ENCODE measurements around the gene MTCL1. TPM values are rescaled to one million over a fixed set of nuclear protein-coding genes. Genes with fewer than 3 reads are reported as not detected.

MTCL1 gene
- total and polyA plus RNA-seq, 10 donors, result 1.6 to 7.5 (median 3.9) TPM

- H3K27ac ChIP-seq, result no peak overlapping the region
- no peaks in the 10 kb centered on the region for H3K9me3 ChIP-seq
- TF ChIP-seq CTCF (IDR thresholded peaks at IDR 0.05 in 8 of 11, conservative IDR thresholded peaks at IDR 0.05 in 3 of 11), result no peak
- TF ChIP-seq POLR2AphosphoS5 (IDR thresholded peaks at IDR 0.05), result no peak
- no peak for TF ChIP-seq POLR2A (IDR thresholded peaks at IDR 0.05)
- no peaks in the 10 kb centered on the region for H3K27me3 ChIP-seq (replicated peaks in 1 of 7)
- 70 to 89% (median 74%) methylated on average over 3 of the region's 3 CpGs for WGBS, 5 donors
- no peaks in the 10 kb centered on the region for H3K4me1 ChIP-seq
- no peak for DNase-seq
- H3K4me3 ChIP-seq, result no peak overlapping the region
- intact Hi-C loops (cut with DNase I; ENCODE audit: low total_unique reads), result no loop called here
- no peaks in the 10 kb centered on the region for H3K36me3 ChIP-seq
These were observed 121.2 kb downstream of the MTCL1 start for GRCh38 chr18:8826514-8826913.

GRCh38 chr18:8826971-8827370 lies 121.6 kb downstream of the MTCL1 start:
- no peaks in the 10 kb centered on the region for H3K36me3 ChIP-seq
- intact Hi-C loops (cut with DNase I; ENCODE audit: low total_unique reads), result no loop called here
- H3K9me3 ChIP-seq, result no peaks in the 10 kb centered on the region
- 91 to 95% (median 94%) methylated on average over 7 to 12 of the region's 12 CpGs for WGBS, 5 donors
- H3K4me3 ChIP-seq, result no peak overlapping the region
- H3K27ac ChIP-seq, result no peak overlapping the region
- H3K27me3 ChIP-seq (replicated peaks in 1 of 7), result no peaks in the 10 kb centered on the region
- no peak for DNase-seq
- TF ChIP-seq CTCF (IDR thresholded peaks at IDR 0.05 in 8 of 11, conservative IDR thresholded peaks at IDR 0.05 in 3 of 11) (no peak), POLR2A (IDR thresholded peaks at IDR 0.05) (no peak), POLR2AphosphoS5 (IDR thresholded peaks at IDR 0.05) (no peak)
- no peaks in the 10 kb centered on the region for H3K4me1 ChIP-seq

GRCh38 chr18:8828300-8828699 lies 122.9 kb downstream of the MTCL1 start:
- H3K4me1 ChIP-seq, result no peaks in the 10 kb centered on the region
- TF ChIP-seq POLR2AphosphoS5 (IDR thresholded peaks at IDR 0.05), result no peak
- TF ChIP-seq CTCF (IDR thresholded peaks at IDR 0.05 in 8 of 11, conservative IDR thresholded peaks at IDR 0.05 in 3 of 11), result no peak
- TF ChIP-seq POLR2A (IDR thresholded peaks at IDR 0.05), result no peak
- no peak overlapping the region for H3K27ac ChIP-seq
- H3K9me3 ChIP-seq, result no peaks in the 10 kb centered on the region
- DNase-seq, result no peak
- intact Hi-C loops (cut with DNase I; ENCODE audit: low total_unique reads), result no loop called here
- H3K27me3 ChIP-seq (replicated peaks in 1 of 7), result no peaks in the 10 kb centered on the region
- no peaks in the 10 kb centered on the region for H3K36me3 ChIP-seq
- H3K4me3 ChIP-seq, result no peak overlapping the region
- 75 to 84% (median 82%) methylated on average over 7 of the region's 7 CpGs for WGBS, 5 donors

GRCh38 chr18:8828798-8829197 lies 123.4 kb downstream of the MTCL1 start:
- no peak overlapping the region for H3K4me3 ChIP-seq
- H3K9me3 ChIP-seq, result no peaks in the 10 kb centered on the region
- no peaks in the 10 kb centered on the region for H3K36me3 ChIP-seq
- H3K4me1 ChIP-seq, result no peaks in the 10 kb centered on the region
- intact Hi-C loops (cut with DNase I; ENCODE audit: low total_unique reads), result no loop called here
- H3K27ac ChIP-seq, result no peak overlapping the region
- WGBS, 5 donors, result 33 to 47% (median 34%) methylated on average over 10 of the region's 10 CpGs
- H3K27me3 ChIP-seq (replicated peaks in 1 of 7), result no peaks in the 10 kb centered on the region
- no peak for DNase-seq
- TF ChIP-seq POLR2AphosphoS5 (IDR thresholded peaks at IDR 0.05) (no peak), POLR2A (IDR thresholded peaks at IDR 0.05) (no peak), CTCF (IDR thresholded peaks at IDR 0.05 in 8 of 11, conservative IDR thresholded peaks at IDR 0.05 in 3 of 11) (no peak)
